ENCODE data around the gene ZNF618.
"Not testable (repeated sequence)": the region's sequence is repeated elsewhere in the genome, so short reads cannot be mapped to it uniquely, and the experiment has no call there.

ZNF618 gene

DNA sequence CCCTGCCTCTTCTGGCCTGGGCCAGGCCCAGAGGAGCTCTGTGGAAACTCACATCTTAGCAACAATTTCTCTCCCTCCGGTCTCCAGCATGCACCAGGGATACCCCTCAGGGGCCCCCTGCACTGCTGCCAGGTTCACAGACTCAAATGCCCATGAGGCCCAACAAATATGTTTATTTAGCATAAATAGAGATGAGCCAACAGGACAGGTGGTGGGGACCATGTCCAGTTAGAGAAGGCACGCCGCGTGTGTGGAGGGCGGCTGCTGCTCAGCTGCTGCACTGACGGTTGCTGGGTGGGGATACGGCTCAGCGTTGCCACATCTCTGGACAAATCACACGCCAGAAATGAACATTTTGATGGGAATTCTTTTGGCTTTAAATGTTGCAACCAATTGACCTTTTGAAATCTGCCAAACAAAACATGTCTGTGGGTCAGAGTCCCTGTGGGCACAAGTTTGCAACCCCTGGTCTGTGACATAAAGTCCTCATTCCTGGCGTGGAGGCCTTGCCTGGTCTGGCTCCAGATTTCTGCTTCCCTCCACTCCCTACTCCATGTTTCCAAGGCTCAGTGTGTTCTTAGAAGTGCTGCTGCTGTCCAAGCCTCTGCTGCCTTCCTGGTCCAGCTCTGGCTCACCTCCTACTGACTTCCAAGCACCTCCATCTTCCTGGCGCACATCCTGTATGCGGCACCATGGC is 113.1 kb downstream of the ZNF618 start:
- DNase-seq = no peak

DNA sequence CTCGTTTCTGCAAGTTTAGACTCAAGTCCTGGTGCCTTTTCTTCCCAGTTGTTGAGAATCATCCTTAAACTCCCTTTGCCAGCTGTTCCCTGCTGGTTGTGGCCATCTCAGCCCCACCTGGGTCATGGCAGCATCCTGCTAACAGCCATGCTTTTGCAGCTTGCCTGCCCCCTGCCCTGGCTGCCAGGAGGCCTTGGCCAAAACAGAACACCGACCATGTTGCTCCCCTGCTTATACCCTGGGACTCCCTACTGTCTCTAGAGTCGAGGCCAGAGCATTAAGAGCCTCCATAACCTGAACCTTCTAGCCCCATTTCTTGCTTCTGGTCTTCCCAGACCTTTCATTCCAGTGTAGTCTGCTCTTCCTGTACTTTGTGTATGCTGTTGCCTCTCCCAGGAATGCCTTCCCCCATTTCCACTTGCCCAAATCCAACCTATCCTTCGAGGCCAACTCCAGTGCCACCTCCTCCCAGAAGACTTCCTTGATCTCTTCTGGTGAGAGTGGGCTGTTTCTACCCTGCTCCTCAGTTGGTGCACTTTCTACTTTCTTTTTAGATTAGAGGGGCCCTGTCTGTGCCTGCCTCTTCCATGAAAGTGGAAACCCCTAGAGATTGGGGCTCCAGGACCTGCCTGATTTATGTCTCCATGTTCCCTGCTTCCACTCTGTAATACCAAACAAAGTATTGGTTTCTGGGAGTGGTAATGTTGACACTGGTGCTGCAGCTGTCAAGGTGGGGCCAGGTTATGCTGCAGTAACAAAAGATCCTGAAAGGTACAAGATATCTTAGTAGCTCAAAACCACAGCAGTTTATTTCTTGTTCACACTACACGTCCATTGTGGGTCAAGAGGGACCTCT is 113.8 kb downstream of the ZNF618 start:
- no peak for DNase-seq

DNA sequence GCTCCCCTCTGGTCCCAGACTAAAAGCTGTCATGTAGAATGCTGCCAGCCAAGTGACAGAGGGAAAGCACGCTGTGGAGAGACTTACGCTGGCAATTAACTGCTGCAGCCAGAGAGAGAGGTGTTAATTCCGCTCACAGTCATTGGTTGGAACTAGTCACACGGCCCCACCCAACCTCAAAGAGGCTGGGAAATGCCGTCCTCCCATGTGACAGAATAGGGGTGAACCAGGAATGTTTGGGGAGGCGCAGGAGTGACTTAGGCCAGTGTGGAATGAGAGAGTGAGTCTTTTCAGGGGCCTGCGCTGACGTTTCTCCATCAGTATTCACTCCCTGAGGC is 114.4 kb downstream of the ZNF618 start:
- no peak for DNase-seq

DNA sequence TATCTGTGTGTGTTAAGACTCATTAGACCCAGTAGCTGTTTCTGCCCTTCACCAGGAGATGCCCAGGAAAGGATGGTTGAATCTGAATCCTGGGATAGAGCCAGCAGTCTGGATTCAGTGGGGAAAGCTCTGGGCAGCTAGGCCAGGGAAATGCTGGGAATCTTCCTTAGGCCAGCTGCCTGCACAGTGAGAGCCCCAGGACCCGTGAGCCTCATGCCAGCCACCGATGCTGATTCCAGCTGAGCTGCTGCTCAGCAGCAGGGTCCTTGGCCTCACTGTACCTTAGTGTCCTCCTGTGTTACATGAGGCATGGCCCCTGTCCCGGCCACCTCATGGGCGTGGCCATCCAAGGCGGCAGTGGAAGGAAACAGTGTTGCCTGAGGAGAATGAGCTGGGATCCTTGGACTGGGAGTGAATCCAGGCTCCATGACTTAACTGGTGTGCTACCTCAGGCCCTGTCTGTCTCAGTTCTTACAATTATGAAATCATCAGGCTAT is 114.9 kb downstream of the ZNF618 start:
- no peak for DNase-seq

DNA sequence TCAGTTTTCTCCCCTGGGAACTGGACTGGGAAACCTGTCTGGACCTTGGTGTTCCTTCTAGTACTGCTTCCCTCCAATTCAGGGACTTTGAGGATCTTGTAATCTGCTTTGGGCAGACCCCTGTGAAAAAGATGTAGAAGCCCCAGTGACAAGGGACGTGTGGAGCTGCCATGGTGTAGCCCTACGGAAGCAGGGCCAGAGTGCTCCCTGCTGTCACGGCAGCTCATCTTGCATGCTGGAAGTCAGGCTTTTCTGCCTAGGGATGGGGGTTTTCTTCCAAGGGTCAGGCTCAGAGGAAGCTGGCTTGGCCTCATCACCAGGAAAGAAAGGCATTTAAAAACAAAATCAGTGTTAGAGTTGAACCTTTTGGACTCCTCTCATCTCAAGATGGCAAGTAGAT is 115.6 kb downstream of the ZNF618 start:
- no peak for DNase-seq

GRCh38 chr9:113992276-113992951 is 116.3 kb downstream of the ZNF618 start:
- no peak for DNase-seq

- no peak for DNase-seq
These were observed 116.9 kb downstream of the ZNF618 start for GRCh38 chr9:113992994-113993393.

DNA sequence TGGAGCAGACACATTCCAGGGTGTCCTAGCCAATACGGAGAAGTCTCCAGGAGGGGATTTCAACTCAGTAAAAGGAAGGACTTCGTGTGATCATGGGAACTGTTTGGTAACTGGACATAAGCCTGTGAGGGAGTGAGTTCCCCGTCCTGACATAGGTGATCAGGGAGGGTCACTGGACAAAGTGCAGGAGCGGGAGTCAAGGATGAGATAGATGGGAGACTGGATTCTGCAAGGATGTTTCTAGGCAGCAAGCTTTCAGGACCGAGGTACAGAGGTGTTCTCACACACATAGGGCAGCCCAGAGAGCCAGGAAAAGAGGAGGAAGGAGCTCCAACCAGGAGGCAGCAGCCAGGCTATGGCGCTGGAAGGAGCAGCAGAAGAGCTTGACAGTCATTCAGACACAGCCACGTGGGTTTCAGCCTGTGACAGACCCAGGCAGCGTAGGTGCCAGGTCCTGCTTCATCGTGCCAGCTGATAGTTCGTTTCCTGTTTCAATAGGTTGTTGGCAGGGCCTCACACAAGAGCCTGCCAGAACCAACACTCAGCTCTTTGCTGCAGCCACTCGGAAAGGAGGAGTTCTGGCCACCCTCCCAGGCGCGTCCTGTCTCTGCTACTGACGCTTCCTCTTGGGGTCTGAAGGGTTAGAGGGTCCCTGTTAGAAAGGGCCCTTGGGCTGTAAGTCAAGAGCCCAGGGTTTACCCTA is 117.9 kb downstream of the ZNF618 start:
- no peak for DNase-seq

- DNase-seq = no peak
These were observed 119.3 kb downstream of the ZNF618 start for GRCh38 chr9:113995401-113995800.

- DNase-seq = no peak
These were observed 119.9 kb downstream of the ZNF618 start for GRCh38 chr9:113995963-113996362.

GRCh38 chr9:113996531-113997001 is 120.5 kb downstream of the ZNF618 start:
- DNase-seq = no peak

DNA sequence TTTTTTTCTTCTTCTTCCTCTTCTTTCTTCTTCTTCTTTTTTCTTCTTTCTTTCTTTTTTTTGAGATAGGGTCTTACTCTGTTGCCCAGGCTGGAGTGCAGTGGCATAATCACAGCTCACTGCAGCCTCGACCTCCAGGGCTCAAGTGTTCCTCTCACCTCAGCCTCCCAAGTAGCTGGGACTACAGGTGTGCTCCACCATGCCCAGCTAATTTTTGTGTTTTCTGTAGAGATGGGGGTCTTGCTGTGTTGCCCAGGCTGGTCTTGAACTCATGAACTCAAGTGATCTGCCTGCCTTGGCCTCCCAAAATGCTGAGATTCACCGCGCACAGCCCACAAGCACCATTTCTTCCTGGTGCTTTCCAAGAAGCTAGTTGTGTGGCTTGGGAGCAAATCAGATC is 121.0 kb downstream of the ZNF618 start:
- not testable (repeated sequence) for DNase-seq

DNA sequence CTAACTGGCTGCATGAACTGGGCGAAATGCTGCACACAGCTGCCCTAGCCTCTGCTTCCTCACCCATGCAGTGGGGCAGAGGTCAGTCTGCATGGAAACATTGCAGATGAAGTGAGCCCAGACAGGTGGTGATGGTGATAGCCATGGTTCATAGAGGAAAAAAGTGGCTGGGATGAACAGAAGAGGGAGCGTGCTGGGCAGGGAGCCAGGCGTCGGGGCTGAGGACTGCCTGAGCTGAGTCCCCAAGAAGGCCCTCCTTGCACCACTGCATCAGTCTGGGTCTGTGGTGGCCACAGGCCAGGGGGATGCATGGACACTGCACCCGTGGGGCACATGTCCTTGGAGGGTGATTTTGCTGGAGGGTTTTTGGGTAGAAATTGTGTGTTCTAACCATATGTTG is 121.5 kb downstream of the ZNF618 start:
- DNase-seq = no peak

- DNase-seq = no peak
These were observed 122.0 kb downstream of the ZNF618 start for GRCh38 chr9:113998114-113998513.

DNA sequence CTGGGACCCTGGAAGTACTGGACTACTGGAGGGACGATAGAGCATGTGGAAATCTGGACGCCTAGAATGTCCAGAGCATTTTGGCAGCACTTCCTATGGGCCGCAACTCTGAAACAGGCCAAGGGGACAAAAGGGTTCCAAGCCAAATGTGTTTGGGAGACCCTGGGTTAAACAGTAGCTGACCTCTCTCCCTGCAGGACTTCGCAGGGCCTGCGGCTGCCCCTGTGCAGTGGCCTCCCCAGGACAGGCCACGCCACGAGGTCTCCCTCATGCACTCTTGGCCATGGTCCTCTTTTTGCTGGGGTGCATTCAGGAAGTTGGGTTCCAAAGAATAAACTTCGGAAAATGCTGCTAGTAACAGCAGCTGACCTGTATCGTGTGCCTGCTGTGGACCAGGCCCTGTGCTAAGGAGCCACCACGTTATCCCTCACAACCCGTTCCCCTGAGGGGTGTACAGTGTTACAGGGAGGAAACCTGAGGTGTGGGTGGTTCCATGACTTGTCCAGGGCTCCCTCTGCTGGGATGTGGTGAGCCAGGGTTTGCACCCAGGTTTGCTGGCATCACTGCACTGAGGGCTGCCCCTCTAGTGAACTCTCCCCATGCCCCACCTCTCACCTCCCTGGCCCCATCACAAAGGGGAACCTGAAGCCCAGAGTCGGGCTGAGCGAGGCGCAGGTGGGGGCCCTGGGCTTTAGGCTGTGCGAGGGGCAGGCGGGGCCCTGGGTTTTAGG is 122.6 kb downstream of the ZNF618 start:
- DNase-seq = no peak

DNA sequence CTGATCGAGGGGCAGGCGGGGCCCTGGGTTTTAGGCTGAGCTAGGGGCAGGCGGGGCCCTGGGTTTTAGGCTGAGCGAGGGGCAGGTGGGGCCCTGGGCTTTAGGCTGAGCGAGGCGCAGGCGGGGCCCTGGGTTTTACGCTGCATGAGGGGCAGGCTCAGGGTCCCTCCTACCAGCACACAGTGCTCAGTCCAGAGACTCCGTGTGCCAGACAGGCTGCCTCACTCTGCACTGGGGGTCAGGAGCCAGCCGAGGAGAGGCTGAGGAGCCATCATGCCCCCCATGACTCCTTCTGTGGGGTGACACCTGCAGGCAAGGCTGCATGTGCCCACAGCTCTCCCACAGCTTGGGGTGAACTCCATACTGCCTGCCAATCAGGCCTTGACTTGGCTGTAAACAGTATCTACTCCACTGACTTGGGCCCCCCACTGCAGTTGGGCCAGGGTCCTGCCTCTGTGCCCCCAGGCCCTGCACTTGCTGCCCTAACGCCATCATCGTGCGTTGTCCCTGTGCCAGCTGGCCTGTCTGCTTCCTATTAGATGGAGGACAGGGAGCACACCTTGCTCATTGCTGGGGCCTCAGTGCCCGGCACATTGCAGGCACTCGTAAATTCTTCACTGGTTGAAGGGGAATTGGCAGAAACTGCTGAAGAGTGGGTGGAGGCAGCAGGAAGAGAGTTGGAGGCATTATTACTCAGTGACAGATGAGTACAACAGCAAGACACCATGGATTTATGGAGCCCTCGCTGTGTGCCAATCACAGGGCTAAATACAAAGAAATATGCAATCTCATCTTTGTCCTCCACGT is 123.3 kb downstream of the ZNF618 start:
- no peak for DNase-seq

DNA sequence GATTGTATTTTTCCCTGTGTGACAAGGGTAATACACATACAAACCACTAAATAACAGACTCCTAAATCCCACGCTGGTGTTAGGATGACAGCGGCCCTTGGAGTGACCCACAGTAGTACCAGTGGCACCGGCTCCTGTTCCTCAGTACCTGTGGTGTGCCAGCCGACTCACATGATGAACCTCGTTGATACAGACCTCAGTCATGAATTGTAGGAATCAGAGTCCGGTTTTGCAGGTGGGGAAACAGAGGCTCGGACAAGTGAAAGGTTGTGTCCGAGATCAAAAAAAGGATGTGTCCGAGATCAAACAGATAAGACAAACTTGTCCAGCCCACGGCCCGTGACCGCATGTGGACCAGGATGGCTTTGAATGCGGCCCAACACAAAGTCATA is 124.0 kb downstream of the ZNF618 start:
- DNase-seq = no peak

GRCh38 chr9:114000671-114001409 is 124.7 kb downstream of the ZNF618 start:
- DNase-seq = no peak

- DNase-seq = no peak
These were observed 125.2 kb downstream of the ZNF618 start for GRCh38 chr9:114001410-114001685.

- no peak for DNase-seq
These were observed 125.7 kb downstream of the ZNF618 start for GRCh38 chr9:114001794-114002261.
